Loucy (cell line): Measurements from ENCODE around the gene PAQR8.

Source experiments
- H2AFZ ChIP-seq: fragments of 200-600 bp; sonication (generic); 2 replicates; pipeline ENCODE4 v1.6.0; 2016; ENCODE audit warnings: antibody characterized with exemption, mild to moderate bottlenecking, low read length, moderate library complexity
- H3F3A ChIP-seq: fragments of 200-600 bp; 2 replicates; pipeline ENCODE4 v1.6.0; 2016; ENCODE audit warnings: antibody characterized with exemption, low read depth, mild to moderate bottlenecking
- H3K27me3 ChIP-seq: fragments of 200-600 bp; sonication (generic); 2 replicates; pipeline ENCODE4 v1.6.1; 2014; ENCODE audit warnings: low read length, mild to moderate bottlenecking; ENCODE audit not compliant: insufficient read depth, poor library complexity, severe bottlenecking
- H3K36me3 ChIP-seq: fragments of 200-600 bp; sonication (generic); 2 replicates; pipeline ENCODE4 v1.6.1; 2016; ENCODE audit warnings: low read length; ENCODE audit not compliant: insufficient read depth
- H3K4me1 ChIP-seq: fragments of 200-600 bp; sonication (generic); 2 replicates; pipeline ENCODE4 v1.5.1; 2014; ENCODE audit warnings: low read length, mild to moderate bottlenecking; ENCODE audit not compliant: insufficient read depth, poor library complexity, severe bottlenecking
- H3K4me2 ChIP-seq: fragments of 200-600 bp; sonication (generic); 2 replicates; pipeline ENCODE4 v1.6.0; 2014; ENCODE audit warnings: antibody characterized with exemption, low read length, low read depth, mild to moderate bottlenecking; ENCODE audit not compliant: poor library complexity, severe bottlenecking
- H3K4me3 ChIP-seq: fragments of 200-600 bp; sonication (generic); 2 replicates; pipeline ENCODE4 v1.5.1; 2014; ENCODE audit warnings: low read length, mild to moderate bottlenecking, mixed read lengths; ENCODE audit not compliant: poor library complexity, severe bottlenecking
- H3K79me2 ChIP-seq: fragments of 200-600 bp; sonication (generic); 2 replicates; pipeline ENCODE4 v1.6.1; 2014; ENCODE audit warnings: low read length; ENCODE audit not compliant: insufficient read depth
- H3K9ac ChIP-seq: fragments of 200-600 bp; sonication (generic); 2 replicates; pipeline ENCODE4 v1.6.0; 2014; ENCODE audit warnings: mild to moderate bottlenecking, low read depth, low read length, moderate library complexity; ENCODE audit not compliant: poor library complexity, severe bottlenecking
- H3K9me2 ChIP-seq: fragments of 200-600 bp; sonication (generic); replicated peaks from 2 replicates; pipeline ENCODE4 v1.6.1; 2016; ENCODE audit warnings: low read depth, low read length, mixed read lengths
- H3K9me3 ChIP-seq: fragments of 200-600 bp; sonication (generic); 2 replicates; pipeline ENCODE4 v1.6.1; 2014; ENCODE audit warnings: mild to moderate bottlenecking, antibody characterized with exemption, low read length, low read depth; ENCODE audit not compliant: insufficient read depth
- H4K20me1 ChIP-seq: fragments of 200-600 bp; sonication (generic); 2 replicates; pipeline ENCODE4 v1.6.0; 2014; ENCODE audit warnings: antibody characterized with exemption, low read length, mild to moderate bottlenecking; ENCODE audit not compliant: insufficient read depth, poor library complexity, severe bottlenecking
- EZH2phosphoT487 ChIP-seq: fragments of 200-600 bp; IDR thresholded peaks from 2 replicates; pipeline ENCODE4 v1.6.1; 2018; ENCODE audit warnings: antibody characterized with exemption, mild to moderate bottlenecking, moderate library complexity, borderline replicate concordance
- TF ChIP-seq, protein P1 (sequence below): fragments of 200-600 bp; sonication (generic); conservative IDR thresholded peaks from 2 replicates; pipeline ENCODE4 v1.5.1; 2014; ENCODE audit warnings: mild to moderate bottlenecking, antibody characterized with exemption, low read length

Gene PAQR8, protein sequence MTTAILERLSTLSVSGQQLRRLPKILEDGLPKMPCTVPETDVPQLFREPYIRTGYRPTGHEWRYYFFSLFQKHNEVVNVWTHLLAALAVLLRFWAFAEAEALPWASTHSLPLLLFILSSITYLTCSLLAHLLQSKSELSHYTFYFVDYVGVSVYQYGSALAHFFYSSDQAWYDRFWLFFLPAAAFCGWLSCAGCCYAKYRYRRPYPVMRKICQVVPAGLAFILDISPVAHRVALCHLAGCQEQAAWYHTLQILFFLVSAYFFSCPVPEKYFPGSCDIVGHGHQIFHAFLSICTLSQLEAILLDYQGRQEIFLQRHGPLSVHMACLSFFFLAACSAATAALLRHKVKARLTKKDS

GRCh38 chr6:52361945-52362442 lies at the start of gene PAQR8:
Gene PAQR8, plus strand, starts transcription at chr6:52362151. Its CDS starts 41,063 bp downstream, at chr6:52403214.
- H3K36me3 ChIP-seq: no peaks in the 10 kb centered on the region
- H3K9me3 ChIP-seq: no peaks in the 10 kb centered on the region
- H3K9ac ChIP-seq: peak within 1 kb of the TSS; percentile 89
- no peaks in the 10 kb centered on the region for H3F3A ChIP-seq
- H3K4me3 ChIP-seq: peak within 1 kb of the TSS; percentile 91
- H3K9me2 ChIP-seq: no peaks in the 10 kb centered on the region
- peaks cover 4% of the 10 kb centered on the region for H4K20me1 ChIP-seq
- peaks cover 41% of the 10 kb centered on the region for H3K79me2 ChIP-seq
- H3K4me2 ChIP-seq: peak within 1 kb of the TSS; percentile 97
- H3K27me3 ChIP-seq: no peaks in the 10 kb centered on the region
- TF ChIP-seq, protein P1, sequence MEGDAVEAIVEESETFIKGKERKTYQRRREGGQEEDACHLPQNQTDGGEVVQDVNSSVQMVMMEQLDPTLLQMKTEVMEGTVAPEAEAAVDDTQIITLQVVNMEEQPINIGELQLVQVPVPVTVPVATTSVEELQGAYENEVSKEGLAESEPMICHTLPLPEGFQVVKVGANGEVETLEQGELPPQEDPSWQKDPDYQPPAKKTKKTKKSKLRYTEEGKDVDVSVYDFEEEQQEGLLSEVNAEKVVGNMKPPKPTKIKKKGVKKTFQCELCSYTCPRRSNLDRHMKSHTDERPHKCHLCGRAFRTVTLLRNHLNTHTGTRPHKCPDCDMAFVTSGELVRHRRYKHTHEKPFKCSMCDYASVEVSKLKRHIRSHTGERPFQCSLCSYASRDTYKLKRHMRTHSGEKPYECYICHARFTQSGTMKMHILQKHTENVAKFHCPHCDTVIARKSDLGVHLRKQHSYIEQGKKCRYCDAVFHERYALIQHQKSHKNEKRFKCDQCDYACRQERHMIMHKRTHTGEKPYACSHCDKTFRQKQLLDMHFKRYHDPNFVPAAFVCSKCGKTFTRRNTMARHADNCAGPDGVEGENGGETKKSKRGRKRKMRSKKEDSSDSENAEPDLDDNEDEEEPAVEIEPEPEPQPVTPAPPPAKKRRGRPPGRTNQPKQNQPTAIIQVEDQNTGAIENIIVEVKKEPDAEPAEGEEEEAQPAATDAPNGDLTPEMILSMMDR: no peak
- TF ChIP-seq EZH2phosphoT487: no peak
- peaks cover 30% of the 10 kb centered on the region for H3K4me1 ChIP-seq
- H2AFZ ChIP-seq: peak within 1 kb of the TSS; percentile 91

- H3K9ac ChIP-seq: no peak overlapping the region
- H3K4me2 ChIP-seq: no peak overlapping the region
- no peaks in the 10 kb centered on the region for H3K9me2 ChIP-seq
- H3K79me2 ChIP-seq: no peaks in the 10 kb centered on the region
- H3K4me3 ChIP-seq: no peak overlapping the region
- H3F3A ChIP-seq: no peaks in the 10 kb centered on the region
- H3K4me1 ChIP-seq: peaks cover 9% of the 10 kb centered on the region
- H3K36me3 ChIP-seq: no peaks in the 10 kb centered on the region
- no peaks in the 10 kb centered on the region for H3K27me3 ChIP-seq
- H2AFZ ChIP-seq: no peak overlapping the region
- H4K20me1 ChIP-seq: no peaks in the 10 kb centered on the region
- H3K9me3 ChIP-seq: no peaks in the 10 kb centered on the region
- no peak for TF ChIP-seq EZH2phosphoT487
- TF ChIP-seq, protein P1: no peak
Measured at GRCh38 chr6:52312461-52312860, 49.5 kb upstream of the PAQR8 start.

- Histone ChIP-seq H2AFZ (0 out of 2 replicates have a peak overlapping the region, but pooled peaks have one; percentile 40), H3K27me3 (no peaks in the 10 kb centered on the region), H3K9me2 (no peaks in the 10 kb centered on the region), H3K9me3 (no peaks in the 10 kb centered on the region), H3K79me2 (no peaks in the 10 kb centered on the region), H3K36me3 (no peaks in the 10 kb centered on the region), H3K4me3 (no peak overlapping the region), H3F3A (no peaks in the 10 kb centered on the region), H3K4me2 (no peak overlapping the region), H3K9ac (no peak overlapping the region), H3K4me1 (no peaks in the 10 kb centered on the region), H4K20me1 (no peaks in the 10 kb centered on the region)
- TF ChIP-seq, protein P1: no peak
- TF ChIP-seq EZH2phosphoT487: no peak
Measured at GRCh38 chr6:52314752-52315151, 47.2 kb upstream of the PAQR8 start.
